Left colon (tissue), 2 donors: Measurements from ENCODE around the gene CCDC159. TPM values are rescaled to one million over a fixed set of nuclear protein-coding genes. Genes with fewer than 3 reads are reported as not detected.
"Not testable (repeated sequence)": the region's sequence is repeated elsewhere in the genome, so short reads cannot be mapped to it uniquely, and the experiment has no call there.

Experiments
- ATAC-seq: fragments of 200-7000 bp; cut with Tn5 transposase; one replicate; pipeline ENCODE4 v1.9.1; 2020; ENCODE audit warnings: mild to moderate bottlenecking, moderate library complexity
- DNase-seq, 2 donors: peaks; one replicate each; pipeline ENCODE4 v3.0.0-alpha.2; 2020
- intact Hi-C, 2 donors: fragments of 100-400 bp; cut with DNase I in 1 of 2; cut with micrococcal nuclease in 1 of 2; formaldehyde crosslinking; loops; one replicate each; pipeline versions ENCODE4 v1.11.2 to v1.14.0; 2022; cut with DNase I, micrococcal nuclease
- total RNA-seq, 2 donors: library from RNA; stranded (reverse); fragmentation: NEBNext Ultra II Directional; extraction: Animal tissue kit (Norgen Biotek cat#: 25700); gene quantifications; one replicate each; pipeline ENCODE4 v1.2.1, GENCODE V29; 2021
- donor health status: DM: no; HTN: no; CAD: no.
- donor health status: DM: yes; HTN: yes; CAD: no.

Gene CCDC159
- total RNA-seq, 2 donors from 2014 or later = 28.6 to 30.2 TPM

DNA sequence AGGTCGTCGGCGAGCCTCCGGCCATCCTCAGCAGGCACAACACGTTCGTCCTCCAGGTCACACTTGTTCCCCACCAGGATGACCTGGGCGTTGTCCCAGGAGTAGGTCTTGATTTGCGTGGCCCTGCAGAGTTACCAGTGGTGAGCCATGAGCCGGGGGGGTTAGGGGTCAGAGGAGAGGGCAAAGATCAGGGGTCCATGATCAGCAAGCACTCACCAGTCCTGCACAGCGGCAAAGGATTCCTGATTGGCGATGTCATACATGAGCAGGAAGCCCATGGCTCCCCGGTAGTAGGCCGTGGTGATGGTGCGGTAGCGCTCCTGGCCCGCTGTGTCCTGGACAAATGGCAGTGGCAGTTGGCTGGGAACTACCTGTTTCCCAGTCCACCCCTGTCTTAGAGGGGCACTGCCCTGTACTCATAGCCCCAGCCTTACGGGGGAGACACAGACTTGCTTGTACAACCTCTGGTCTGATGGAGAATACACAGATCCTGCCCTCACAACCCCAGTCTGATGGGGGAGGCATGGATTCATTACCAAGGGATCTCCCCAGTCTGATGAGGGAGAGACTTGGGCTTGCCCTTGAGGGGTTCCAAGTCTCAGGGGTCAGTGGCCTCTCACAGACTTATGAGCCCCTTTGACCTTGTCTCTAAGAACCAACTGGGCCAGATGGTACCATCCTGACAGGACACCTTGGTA, 10.7 kb upstream of the CCDC159 start:
- DNase-seq (no peak), ATAC-seq (no peak)
- intact Hi-C loops = no loop called here

DNA sequence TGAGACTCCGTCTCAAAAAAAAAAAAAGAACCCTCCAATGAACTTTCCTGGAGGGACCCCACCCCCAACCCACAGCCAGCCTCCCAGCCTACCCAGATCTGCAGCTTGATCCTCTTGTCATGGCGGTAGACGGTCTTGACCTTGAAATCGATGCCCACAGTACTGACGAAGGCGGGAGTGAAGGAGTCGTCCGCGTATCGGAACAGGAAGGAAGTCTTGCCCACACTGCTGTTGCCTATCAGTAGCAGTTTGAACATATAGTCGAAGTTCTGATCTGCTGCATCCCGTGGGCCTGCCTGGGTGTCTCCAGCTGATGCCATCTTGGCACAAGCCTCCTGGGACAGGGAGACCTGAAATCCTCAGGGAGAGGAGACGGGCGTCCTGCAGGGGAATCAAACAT, 9.2 kb upstream of the CCDC159 start:
- ATAC-seq (no peak), DNase-seq (no peak)
- intact Hi-C loops = no loop called here

DNA sequence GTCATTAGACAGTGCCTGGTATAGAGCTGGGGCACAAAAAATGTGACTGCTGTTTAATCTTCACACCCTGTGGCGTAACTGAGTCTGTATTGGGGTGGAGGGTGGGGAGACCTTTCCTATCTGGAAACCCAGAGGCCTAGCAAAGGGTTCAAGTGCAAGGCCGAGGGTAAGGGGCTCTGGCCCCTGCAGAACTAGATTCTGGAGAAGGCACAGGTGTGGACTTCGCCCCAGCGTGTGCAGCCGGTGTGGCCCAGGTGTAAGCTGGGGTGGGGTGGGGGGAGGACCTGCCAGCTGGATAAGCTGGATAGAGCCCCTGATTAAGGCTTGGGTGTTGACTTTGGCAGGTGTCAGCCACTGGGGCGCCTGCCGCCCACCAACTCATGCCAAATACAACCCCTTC, 8.2 kb upstream of the CCDC159 start:
- DNase-seq = peak; percentile 55 to 59
- intact Hi-C loops = no loop called here

DNA sequence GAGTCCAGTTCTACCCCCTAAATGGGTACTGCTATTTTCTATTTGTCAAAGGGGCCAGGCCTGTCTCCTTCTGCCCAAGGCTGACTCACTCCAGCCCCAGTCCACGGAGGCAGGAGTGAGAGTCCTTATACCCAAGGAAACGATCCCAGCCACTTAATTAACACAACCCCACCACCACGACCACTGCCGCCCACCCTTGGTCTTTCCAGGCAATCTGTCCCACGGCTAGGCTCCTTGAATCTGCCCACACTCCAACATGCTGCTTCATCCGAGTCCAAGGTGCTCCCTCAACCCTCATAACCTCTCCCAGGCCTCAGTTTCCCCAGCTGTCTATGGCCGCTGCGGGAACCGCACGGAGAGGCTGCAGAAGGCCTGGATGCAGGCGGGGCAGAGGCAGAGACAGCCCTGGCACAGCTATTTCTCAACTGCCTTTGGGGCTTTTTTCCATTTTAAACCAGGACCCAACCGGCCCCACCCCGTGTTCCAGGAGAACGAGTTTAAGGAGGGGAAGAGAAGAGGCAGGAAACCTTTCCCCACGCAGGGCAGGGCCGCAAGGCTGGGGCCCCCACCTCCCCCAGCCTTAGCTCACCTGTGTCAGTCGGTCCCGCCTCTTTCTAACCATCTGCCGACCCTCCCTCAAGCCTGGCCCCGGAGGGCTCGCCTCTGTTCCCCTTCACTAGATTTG, 7.6 kb upstream of the CCDC159 start:
- ATAC-seq (peak; percentile 51), DNase-seq (peak in 1 of 2 donors; percentile 37)
- intact Hi-C loops = no loop called here

More for the DNA sequence above, 8.2 kb upstream of the CCDC159 start:
- ATAC-seq = peak; percentile 56

DNA sequence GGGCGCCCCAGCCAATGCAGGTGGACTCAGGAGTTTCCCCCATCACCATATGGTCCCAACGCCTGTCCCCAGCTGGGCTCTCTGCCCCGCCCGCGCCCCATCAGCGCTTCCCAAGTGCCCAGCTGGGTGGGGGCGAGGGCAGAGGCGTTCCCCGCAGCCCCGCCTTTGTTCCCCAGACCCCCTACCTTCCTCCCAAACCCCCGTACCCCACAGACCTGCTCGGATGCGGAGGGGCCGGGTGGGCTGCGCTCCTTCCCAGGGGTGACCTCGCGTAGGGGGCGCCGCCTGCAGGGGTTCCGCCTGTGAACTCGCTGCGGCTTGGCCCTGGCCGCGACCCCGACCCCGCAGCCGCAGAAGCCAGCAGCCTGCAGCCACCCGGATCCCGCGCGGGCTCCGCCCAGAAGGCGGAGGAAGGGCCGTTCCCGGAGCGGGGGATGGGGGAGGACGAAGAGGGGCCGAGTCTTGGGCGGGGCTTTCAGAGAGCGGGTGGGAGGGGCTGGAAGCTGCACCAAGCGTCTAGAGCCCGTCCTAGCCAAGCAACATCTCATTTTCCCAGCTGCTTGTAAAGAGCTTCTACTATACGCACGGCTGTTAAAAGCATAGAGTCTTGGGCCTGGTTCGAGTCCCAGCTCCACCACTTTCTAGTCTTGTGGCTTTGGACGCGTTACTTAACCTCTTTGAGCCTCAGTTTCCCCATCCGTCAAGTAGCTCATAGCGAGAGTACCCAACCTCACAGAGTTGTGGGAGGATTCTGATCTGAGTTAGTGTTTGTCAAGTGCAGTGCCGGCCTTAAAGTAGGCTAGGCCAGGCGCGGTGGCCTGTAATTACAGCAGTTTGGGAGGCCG, 6.8 kb upstream of the CCDC159 start, which contains the start of gene RAB3D:
RAB3D (minus strand) TSS at position 404 of the 845 bp plus-strand sequence. CDS start 2,258 bp downstream, outside the sequence.
- DNase-seq = peak; percentile 96
- intact Hi-C loops = no loop called here
- ATAC-seq = peak; percentile 92

DNA sequence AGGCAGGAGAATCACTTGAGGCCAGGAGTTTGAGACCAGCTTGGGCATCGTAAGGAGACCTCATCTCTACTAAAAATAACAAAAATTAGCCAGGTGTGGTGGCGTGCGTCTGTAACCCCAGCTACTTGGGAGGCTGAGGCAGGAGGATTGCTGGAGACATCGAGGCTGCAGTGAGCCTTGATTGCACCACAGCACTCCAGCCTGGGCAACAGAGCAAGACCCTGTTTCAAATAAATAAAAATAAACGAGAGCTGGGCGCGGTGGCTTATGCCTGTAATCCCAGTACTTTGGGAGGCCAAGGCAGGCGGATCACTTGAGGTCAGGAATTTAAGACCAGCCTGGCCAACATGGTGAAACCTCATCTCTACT, 6.2 kb upstream of the CCDC159 start:
- intact Hi-C loops, ATAC-seq, DNase-seq: not testable (repeated sequence)

DNA sequence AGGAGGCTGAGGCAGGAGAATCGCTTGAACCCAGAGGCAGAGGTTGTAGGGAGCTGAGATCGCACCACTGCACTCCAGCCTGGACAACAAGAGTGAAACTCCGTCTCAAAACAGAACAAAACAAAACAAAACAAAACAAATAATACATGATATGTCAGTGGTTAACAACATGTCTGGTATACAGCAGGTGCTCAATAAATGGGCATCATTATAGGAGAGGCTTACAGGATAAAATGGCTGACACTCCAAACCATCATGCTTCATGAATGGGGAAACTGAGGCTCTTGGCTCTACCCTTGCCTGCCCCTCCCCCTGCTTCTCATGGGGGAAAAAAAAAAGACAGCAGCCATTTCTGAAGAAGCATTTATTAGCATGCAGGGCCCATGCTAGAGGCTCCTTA, 3.9 kb upstream of the CCDC159 start:
- ATAC-seq (no peak), DNase-seq (no peak)
- intact Hi-C loops = no loop called here

DNA sequence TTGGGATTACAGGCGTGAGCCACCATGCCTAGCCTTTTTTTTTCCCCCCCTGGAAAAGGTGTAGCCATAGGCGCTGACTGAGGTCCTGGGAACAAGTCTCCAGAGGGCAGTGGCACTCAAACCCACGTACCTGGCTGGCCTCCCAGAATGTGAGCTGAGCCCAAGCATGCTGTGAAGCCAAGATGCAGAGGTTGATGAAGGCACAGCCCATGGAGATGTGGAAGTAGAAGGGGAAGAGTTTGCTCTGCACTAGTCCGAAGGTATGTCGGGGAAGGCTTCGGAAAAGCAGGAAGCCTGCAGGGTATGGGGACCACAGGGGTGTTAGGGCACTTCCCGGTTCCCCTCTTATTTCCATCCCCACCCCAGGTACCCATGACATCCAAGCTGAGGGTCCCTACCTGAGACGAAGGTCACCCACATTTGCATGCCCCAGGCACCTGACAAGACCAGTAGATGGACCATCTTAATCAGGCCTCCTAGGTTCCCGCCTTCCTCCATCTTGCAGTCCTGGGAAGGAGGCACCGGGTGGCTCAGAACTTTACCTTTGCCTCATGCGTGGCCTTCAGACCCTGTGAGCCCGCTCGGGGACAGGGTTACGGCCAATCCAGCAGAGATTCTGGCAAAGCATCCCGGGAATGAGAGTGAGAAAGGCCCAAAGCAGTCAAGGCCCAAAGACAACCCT, 1.1 kb upstream of the CCDC159 start:
- ATAC-seq (no peak), DNase-seq (no peak)
- intact Hi-C loops = no loop called here

DNA sequence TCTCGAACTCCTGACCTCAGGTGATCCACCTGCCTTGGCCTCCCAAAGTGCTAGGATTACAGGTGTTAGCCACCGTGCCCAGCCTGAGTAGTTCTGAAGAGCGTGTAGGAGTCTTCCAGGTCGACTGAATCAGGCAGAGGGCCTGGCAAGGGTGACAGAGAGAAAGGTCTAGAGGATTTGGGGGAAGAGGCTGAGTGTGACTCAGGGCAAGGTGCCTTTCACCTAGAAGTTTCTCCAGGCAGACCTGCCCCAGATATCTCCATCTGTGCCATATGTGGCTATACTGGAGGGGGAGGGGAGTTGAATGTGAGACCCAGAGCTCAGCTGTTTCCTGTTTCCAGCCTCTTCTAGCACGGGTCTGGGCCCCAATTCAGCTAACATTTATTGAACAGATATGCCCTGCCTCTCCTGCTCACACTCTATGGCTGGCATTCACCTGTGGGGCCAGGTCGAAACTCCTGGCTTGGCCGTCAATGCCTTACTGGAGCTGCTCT, 1.3 kb downstream of the CCDC159 start:
- no peak for DNase-seq
- ATAC-seq = no peak
- intact Hi-C loops = no loop called here

DNA sequence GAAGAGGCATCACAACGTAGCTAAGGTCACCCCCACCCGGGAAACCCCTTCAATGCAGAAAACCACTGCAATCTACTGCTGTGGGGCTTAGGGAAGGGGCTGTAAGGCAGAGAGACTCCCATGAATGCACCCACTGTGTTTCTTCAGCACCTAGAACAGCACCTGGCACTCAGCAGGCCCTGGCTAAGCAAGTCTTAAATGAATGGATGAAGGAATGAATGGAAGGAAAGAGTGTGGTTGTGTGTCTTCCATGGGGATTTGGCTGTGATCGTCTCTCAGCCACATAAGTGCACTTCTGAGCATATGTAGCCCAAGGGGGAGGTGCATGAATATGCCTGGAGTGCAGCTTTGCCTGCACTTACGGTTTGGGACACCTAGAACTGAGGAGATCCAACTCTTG, 2.9 kb downstream of the CCDC159 start:
- ATAC-seq (no peak), DNase-seq (no peak)
- intact Hi-C loops = no loop called here

DNA sequence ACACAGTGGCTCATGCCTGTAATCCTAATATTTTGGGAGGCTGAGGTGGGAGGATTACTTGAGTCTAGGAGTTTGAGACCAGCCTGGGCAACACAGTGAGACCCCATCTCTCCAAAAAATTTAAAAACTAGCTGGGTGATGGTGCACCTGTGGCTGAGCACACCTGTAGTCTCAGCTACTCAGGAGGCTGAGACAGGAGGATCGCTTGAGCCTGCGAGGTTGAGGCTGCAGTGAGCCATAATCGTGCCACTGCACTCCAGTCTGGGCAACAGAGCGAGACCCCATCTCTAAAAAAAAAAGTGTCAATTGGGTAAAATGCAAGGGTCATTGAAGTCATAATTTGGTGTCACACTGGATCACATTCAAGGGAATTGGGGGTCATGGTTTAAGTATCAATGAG, 7.8 kb downstream of the CCDC159 start:
- DNase-seq, intact Hi-C loops, ATAC-seq: not testable (repeated sequence)

DNA sequence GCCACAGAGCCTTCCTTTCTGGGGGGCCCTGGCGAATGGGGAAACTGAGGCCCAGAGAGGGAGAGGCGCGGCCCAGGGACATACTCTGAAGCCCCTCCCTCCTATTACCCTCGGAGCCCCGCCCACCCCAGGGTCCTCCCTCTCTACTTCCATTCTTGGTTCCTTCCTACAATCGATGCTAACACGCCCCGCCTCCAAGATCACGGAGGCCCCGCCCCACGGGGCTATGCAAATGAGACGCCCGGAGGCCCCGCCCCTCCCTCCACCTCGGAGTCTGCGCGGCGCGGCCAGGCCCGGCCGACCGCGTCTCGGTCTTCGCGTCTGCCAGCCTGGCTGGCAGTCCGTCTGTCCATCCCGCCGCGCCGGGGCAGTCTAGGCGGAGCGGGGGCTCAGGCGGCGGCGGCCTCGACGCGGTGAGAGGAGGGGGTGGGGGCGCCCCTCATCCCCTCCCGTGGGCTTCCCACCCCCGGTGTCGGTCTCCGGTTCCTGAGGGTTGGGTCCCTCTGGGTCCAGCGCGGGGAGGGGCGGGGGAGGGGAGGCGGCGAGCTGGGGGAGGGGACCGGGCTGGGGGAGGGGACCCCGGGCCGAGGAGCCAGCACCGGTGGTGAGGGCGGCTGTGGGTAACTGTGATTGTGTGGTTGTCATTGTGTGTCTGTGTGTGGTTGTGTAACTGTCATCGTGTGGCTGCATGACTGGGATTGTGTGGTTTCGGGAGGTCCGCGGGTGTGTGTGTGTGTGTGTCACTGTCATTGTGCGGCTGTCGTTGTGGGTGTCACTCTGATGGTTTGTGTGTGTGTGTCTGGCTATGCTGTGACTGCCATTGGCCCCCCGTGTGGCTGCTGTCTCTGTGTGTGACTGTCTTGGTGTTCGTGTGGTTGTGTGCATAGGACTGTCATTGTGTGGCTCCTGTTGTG, 9.1 kb downstream of the CCDC159 start, which contains the start of gene PLPPR2:
PLPPR2 (plus strand) TSS at position 273 of the 914 bp plus-strand sequence. CDS start 2,242 bp downstream, outside the sequence.
- peak; percentile 96 for ATAC-seq
- DNase-seq = peak; percentile 90 to 95
- intact Hi-C loops = no loop called here

DNA sequence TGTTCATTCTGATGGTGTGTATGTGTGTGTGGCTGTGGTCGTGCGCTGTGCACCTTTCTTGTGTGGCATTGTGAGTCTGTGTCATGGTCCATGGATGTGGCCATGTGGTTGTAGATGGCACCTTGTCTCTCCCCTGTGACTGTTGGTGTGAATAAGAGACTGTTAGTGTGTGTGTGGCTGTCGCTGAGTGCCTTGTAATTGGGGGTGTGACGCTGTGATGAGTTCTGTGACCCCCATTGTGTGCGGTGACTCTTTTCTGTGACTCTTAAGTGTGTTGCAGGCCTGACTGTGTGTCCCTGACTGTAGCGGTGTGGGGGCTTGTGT, 9.7 kb downstream of the CCDC159 start:
- intact Hi-C loops = no loop called here
- ATAC-seq = no peak
- no peak for DNase-seq

DNA sequence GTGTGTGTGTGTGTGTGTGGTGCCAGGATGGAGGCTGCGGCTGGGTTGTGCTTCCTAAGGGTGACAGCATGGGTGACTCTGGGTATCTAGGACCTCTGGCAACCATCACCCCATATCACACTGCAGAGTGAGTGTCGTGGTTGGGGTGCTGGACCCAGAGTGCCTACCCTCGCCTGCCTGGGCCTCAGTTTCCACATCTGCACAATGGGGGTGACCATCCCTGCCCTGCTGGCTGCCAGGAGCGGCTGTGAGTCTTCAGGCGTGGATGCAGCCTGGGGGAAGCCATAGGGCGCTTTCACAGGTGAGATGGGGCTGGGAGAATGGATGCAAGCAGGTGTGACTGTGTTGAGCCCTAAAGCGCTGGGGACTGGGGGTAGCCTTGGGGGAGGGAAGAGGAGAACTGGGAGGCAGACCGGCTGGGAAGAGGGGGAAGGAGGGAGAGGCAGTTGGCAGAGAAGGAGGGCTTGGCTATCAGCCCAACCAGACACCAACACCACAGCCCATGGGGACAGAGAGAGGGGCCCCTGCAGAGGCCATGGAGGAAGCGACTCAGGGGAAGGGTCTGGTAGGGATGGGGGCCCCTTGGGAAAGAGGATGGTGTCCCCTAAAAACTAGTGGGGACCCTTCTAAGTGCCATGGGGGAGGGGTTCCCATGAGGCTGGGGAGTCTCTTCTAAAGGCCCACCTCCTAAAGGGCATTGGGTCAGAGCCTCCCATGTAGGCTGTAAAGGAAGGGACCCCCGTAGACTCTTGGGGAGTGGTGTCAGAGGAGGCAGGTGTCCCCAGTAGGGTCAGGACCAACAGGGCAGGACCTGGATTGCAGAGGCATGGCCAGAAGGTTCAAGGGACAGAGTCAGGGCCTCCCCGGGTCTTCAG, 10.6 kb downstream of the CCDC159 start:
- ATAC-seq (no peak), DNase-seq (no peak)
- intact Hi-C loops = no loop called here

DNA sequence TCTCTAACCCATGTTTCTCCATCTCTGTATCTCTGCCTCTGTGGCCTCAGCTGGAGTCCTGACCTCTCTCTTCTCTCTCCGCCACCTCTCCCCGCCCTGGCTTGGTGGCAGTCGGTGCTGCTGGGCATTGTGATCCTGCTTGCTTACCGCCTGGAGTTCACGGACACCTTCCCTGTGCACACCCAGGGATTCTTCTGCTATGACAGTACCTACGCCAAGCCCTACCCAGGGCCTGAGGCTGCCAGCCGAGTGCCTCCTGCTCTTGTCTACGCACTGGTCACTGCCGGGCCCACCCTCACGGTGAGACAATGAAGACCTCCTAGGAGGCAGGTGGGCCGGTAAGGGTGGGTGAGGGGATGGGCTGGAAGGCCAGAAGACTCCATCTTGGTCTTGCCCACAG, 13.1 kb downstream of the CCDC159 start:
- ATAC-seq (no peak), DNase-seq (no peak)
- intact Hi-C loops = no loop called here

DNA sequence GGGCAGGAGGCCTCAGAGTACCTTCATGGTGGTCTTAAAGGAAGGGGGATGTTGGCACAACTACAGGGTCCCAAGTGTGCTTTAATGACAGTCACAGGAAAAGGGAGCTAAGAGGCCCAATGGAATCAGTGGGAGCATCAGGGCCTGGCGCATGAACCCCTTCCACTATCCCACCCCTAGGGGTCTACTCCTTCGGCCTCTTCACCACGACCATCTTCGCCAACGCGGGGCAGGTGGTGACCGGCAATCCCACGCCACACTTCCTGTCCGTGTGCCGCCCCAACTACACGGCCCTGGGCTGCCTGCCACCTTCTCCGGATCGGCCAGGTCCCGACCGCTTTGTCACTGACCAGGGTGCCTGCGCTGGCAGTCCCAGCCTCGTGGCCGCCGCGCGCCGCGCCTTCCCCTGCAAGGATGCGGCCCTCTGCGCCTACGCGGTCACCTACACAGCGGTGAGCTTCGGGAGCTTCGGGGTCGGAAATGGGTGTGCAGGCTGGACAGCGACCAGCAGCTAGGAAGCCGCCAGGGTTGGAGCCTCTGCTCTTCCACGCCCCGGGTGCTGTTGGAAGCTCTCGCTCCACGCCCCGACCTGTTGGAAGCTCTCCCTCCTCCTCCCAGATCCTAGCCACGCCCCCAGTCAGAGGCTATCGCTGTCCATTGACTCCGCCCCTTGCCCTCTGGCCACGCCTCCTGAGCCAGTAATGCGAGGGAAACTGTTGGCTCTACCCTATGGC, 14.9 kb downstream of the CCDC159 start:
- peak; percentile 95 to 96 for DNase-seq
- ATAC-seq = peak; percentile 96
- intact Hi-C loops = no loop called here
